Measurements from ENCODE around the gene ENTPD1.

ENTPD1 gene

GRCh38 chr10:95833042-95833610 lies 77.2 kb downstream of the ENTPD1 start:
- no peak for DNase-seq

GRCh38 chr10:95834406-95834805 lies 78.4 kb downstream of the ENTPD1 start:
- DNase-seq: no peak

- no peak for DNase-seq
Observed at GRCh38 chr10:95835149-95835860, 79.3 kb downstream of the ENTPD1 start.

- DNase-seq: no peak
Observed at GRCh38 chr10:95835911-95836310, 79.9 kb downstream of the ENTPD1 start.

- no peak for DNase-seq
Observed at GRCh38 chr10:95836610-95837355, 80.8 kb downstream of the ENTPD1 start.

- no peak for DNase-seq
Observed at GRCh38 chr10:95837356-95837776, 81.4 kb downstream of the ENTPD1 start.

GRCh38 chr10:95837783-95838182 lies 81.8 kb downstream of the ENTPD1 start:
- no peak for DNase-seq

- no peak for DNase-seq
Observed at GRCh38 chr10:95840121-95840520, 84.2 kb downstream of the ENTPD1 start.

- no peak for DNase-seq
Observed at GRCh38 chr10:95840681-95841080, 84.7 kb downstream of the ENTPD1 start.

GRCh38 chr10:95841661-95842498 lies 85.9 kb downstream of the ENTPD1 start:
- DNase-seq: peak; percentile 30

GRCh38 chr10:95845411-95845810 lies 89.4 kb downstream of the ENTPD1 start:
- no peak for DNase-seq

- DNase-seq: no peak
Observed at GRCh38 chr10:95847007-95847406, 91.0 kb downstream of the ENTPD1 start.

GRCh38 chr10:95848841-95849240 lies 92.9 kb downstream of the ENTPD1 start:
- no peak for DNase-seq

- no peak for DNase-seq
Observed at GRCh38 chr10:95850791-95851190, 94.8 kb downstream of the ENTPD1 start.

GRCh38 chr10:95860166-95860940 lies 104.4 kb downstream of the ENTPD1 start:
- no peak for DNase-seq

- DNase-seq: no peak
Observed at GRCh38 chr10:95861386-95861785, 105.4 kb downstream of the ENTPD1 start.

GRCh38 chr10:95864906-95865813 lies 109.2 kb downstream of the ENTPD1 start:
- DNase-seq: no peak

- no peak for DNase-seq
Observed at GRCh38 chr10:95865814-95866466, 110.0 kb downstream of the ENTPD1 start.

GRCh38 chr10:95866467-95866842 lies 110.5 kb downstream of the ENTPD1 start:
- DNase-seq: no peak

- DNase-seq: no peak
Observed at GRCh38 chr10:95867866-95868265, 111.9 kb downstream of the ENTPD1 start.

All from NCI-H1105 (cell line).